Stimulated activated CD4-positive, alpha-beta T cell treated with anti-CD3 and anti-CD28 coated beads, Interleukin-4, amount 100 ng/mL, for 48 hours (primary cell): ENCODE data around the gene EFCAB7.

Experiments used
- DNase-seq, 2 donors: peaks; one replicate each; pipeline ENCODE4 v3.0.0-alpha.2; 2020; ENCODE audit warnings: low read depth in 2 of 2

The EFCAB7 gene

GRCh38 chr1:63601912-63602311 lies 78.6 kb downstream of the EFCAB7 start:
- DNase-seq = no peak

- DNase-seq = no peak
These were observed 79.3 kb downstream of the EFCAB7 start for GRCh38 chr1:63602629-63603028.

GRCh38 chr1:63603810-63604209 lies 80.5 kb downstream of the EFCAB7 start:
- no peak for DNase-seq

GRCh38 chr1:63607322-63607721 lies 84.0 kb downstream of the EFCAB7 start:
- DNase-seq = no peak

GRCh38 chr1:63611231-63611630 lies 87.9 kb downstream of the EFCAB7 start:
- no peak for DNase-seq

GRCh38 chr1:63612564-63612963 lies 89.2 kb downstream of the EFCAB7 start:
- DNase-seq = no peak

- no peak for DNase-seq
These were observed 89.6 kb downstream of the EFCAB7 start for GRCh38 chr1:63612971-63613370.

GRCh38 chr1:63615768-63616420 lies 92.6 kb downstream of the EFCAB7 start:
- peak; percentile 8 to 29 for DNase-seq

- no peak for DNase-seq
These were observed 94.1 kb downstream of the EFCAB7 start for GRCh38 chr1:63617450-63617849.

GRCh38 chr1:63618011-63618410 lies 94.7 kb downstream of the EFCAB7 start:
- DNase-seq = no peak

- no peak for DNase-seq
These were observed 96.2 kb downstream of the EFCAB7 start for GRCh38 chr1:63619558-63619957.

GRCh38 chr1:63620671-63621070 lies 97.3 kb downstream of the EFCAB7 start:
- DNase-seq = no peak

- DNase-seq = no peak
These were observed 97.8 kb downstream of the EFCAB7 start for GRCh38 chr1:63621075-63621474.

- no peak for DNase-seq
These were observed 98.4 kb downstream of the EFCAB7 start for GRCh38 chr1:63621698-63622097.
